Measurements from ENCODE around the gene RRM2.

GRCh38 chr2:10175441-10175840, 52.9 kb downstream of the RRM2 start:
- TF ChIP-seq ATF3 (IDR thresholded peaks at IDR 0.05): no peak
- no peak for TF ChIP-seq REST (IDR thresholded peaks at IDR 0.05; ENCODE audit: low read depth)
- TF ChIP-seq POLR2A (IDR thresholded peaks at IDR 0.05; ENCODE audit: borderline replicate concordance, extremely low read depth, insufficient read depth, insufficient read length): no peak
- TF ChIP-seq CTCF (IDR thresholded peaks at IDR 0.05 in 2 of 3, conservative IDR thresholded peaks at IDR 0.05 in 1 of 3; ENCODE audit: borderline replicate concordance in 1 of 3, insufficient read depth in 1 of 3, low read depth in 2 of 3, low read length in 2 of 3): no peak
- no peak for TF ChIP-seq ELF1 (IDR thresholded peaks at IDR 0.05; ENCODE audit: borderline replicate concordance, low read depth)
- no peak for TF ChIP-seq SRF (IDR thresholded peaks at IDR 0.05; ENCODE audit: low read depth)
- no peak for TF ChIP-seq POLR2AphosphoS5 (IDR thresholded peaks at IDR 0.05; ENCODE audit: low read depth, low read length)

Data from HCT116 (cell line).